K562 (cell line): ENCODE results near the gene PFN2. TPM values are rescaled to one million over a fixed set of nuclear protein-coding genes. Genes with fewer than 3 reads are reported as not detected.

Experiments
- ATAC-seq: fragments of 200-7000 bp; cut with Tn5 transposase; 3 replicates; pipeline ENCODE4 v1.9.1; 2020; ENCODE audit warnings: moderate library complexity
- Bru-seq: library from RNA; stranded (reverse); fragments of 400-500 nt; gene quantifications from one replicate; lab custom pipeline; 2021; lab: Mats Ljungman, UMichigan
- BruChase-seq, 2 experiments: library from RNA; stranded (reverse); fragments of 400-500 nt; gene quantifications; one replicate each; lab custom pipeline; 2021; lab: Mats Ljungman, UMichigan
- BruUV-seq: library from RNA; stranded (reverse); fragments of 400-500 nt; replicated peaks from 2 replicates; lab custom pipeline; 2021; lab: Mats Ljungman, UMichigan
- CTCF ChIA-PET: fragments of 300-600 bp; formaldehyde crosslinking; extraction: SDS; loops from one replicate; lab custom pipeline; 2021; ENCODE audit warnings: low intra/inter-chr PET ratio; lab: Yijun Ruan, JAX
- POLR2A ChIA-PET: fragments of 300-600, 350-650 bp; sonication (Branson Sonifier 250); formaldehyde crosslinking; extraction: SDS; loops from one replicate; lab custom pipeline; 2021; ENCODE audit warnings: antibody characterized with exemption, inconsistent platforms; lab: Yijun Ruan, JAX
- DNase-seq, 4 experiments: peaks; one replicate each; pipeline versions ENCODE4 v3.0.0 to v3.0.0-alpha.2; 2011 to 2018; ENCODE audit warnings: low spot score in 3 of 4, mixed read lengths in 3 of 4; ENCODE audit errors: extremely low read depth in 1 of 4
- FAIRE-seq: peaks from 2 replicates; lab custom pipeline; 2011; peaks lifted over from hg19 to GRCh38; lab: Jason Lieb, UNC
- H2AFZ ChIP-seq: 2 replicates; pipeline ENCODE4 v1.6.0; 2011; ENCODE audit warnings: low read depth, low read length, control low read depth, inconsistent platforms
- H3K27ac ChIP-seq: fragments of 200-600 bp; 3 replicates; pipeline ENCODE4 v1.8.0; 2011; ENCODE audit warnings: low read depth, mild to moderate bottlenecking, control low read depth, inconsistent platforms, low read length, moderate library complexity, mixed read lengths; ENCODE audit errors: extremely low read depth
- H3K27me3 ChIP-seq, 2 experiments: fragments of 300-600 bp in 1 of 2; 2 replicates in 1 of 2; 3 replicates in 1 of 2; pipeline versions ENCODE4 v1.6.0 to v1.8.0; 2011; ENCODE audit warnings: inconsistent platforms in 2 of 2, low read length in 2 of 2, mild to moderate bottlenecking in 1 of 2, mixed read lengths in 1 of 2, moderate library complexity in 1 of 2; ENCODE audit not compliant: control insufficient read depth in 2 of 2, insufficient read depth in 2 of 2
- H3K36me3 ChIP-seq: fragments of 300-600 bp; 3 replicates; pipeline ENCODE4 v1.8.0; 2011; ENCODE audit warnings: mild to moderate bottlenecking, low read length, inconsistent platforms; ENCODE audit not compliant: control insufficient read depth, insufficient read depth
- H3K4me1 ChIP-seq, 2 experiments: fragments of 200-600 bp in 1 of 2; replicated peaks in 1 of 2; 2 replicates in 1 of 2; 3 replicates in 1 of 2; pipeline versions ENCODE4 v1.5.1 to v1.8.0; 2011; ENCODE audit warnings: inconsistent platforms in 2 of 2, low read length in 2 of 2, mild to moderate bottlenecking in 1 of 2, mixed read lengths in 1 of 2, moderate library complexity in 1 of 2; ENCODE audit not compliant: control insufficient read depth in 2 of 2, insufficient read depth in 2 of 2
- H3K4me2 ChIP-seq: 2 replicates; pipeline ENCODE4 v1.6.1; 2011; ENCODE audit warnings: low read length, control low read depth, inconsistent platforms, mixed read lengths; ENCODE audit not compliant: insufficient read depth
- H3K4me3 ChIP-seq: fragments of 200-600 bp; sonication (generic), shearing (Covaris generic); 2 replicates; pipeline ENCODE4 v1.5.1; 2016; ENCODE audit warnings: control low read depth, inconsistent platforms
- H3K79me2 ChIP-seq: fragments of 200-600 bp; 3 replicates; pipeline ENCODE4 v1.8.0; 2011; ENCODE audit warnings: low read length, inconsistent platforms; ENCODE audit not compliant: control insufficient read depth, insufficient read depth
- H3K9ac ChIP-seq, 2 experiments: 2 replicates each; pipeline versions ENCODE4 v1.6.0 to v1.6.1; 2011; ENCODE audit warnings: low read depth in 2 of 2, low read length in 2 of 2, control low read depth in 1 of 2, inconsistent platforms in 1 of 2, mild to moderate bottlenecking in 1 of 2, mixed read lengths in 1 of 2; ENCODE audit not compliant: insufficient read depth in 1 of 2
- H3K9me1 ChIP-seq: one replicate; pipeline ENCODE4 v1.6.0; 2011; ENCODE audit warnings: inconsistent platforms, mild to moderate bottlenecking, low read length, moderate library complexity; ENCODE audit not compliant: control insufficient read depth, insufficient read depth
- H3K9me3 ChIP-seq: replicated peaks from 2 replicates; pipeline ENCODE4 v1.5.1; 2011; ENCODE audit warnings: low read depth, low read length, inconsistent platforms; ENCODE audit not compliant: control insufficient read depth, insufficient read depth
- H4K20me1 ChIP-seq: replicated peaks from 2 replicates; pipeline ENCODE4 v1.6.1; 2011; ENCODE audit warnings: low read length, inconsistent platforms, mixed read lengths; ENCODE audit not compliant: control insufficient read depth, insufficient read depth
- CBFA2T2 ChIP-seq: fragments of 450-650 bp; conservative IDR thresholded peaks from 2 replicates; pipeline ENCODE4 v1.6.1; 2017; ENCODE audit warnings: mild to moderate bottlenecking
- GATAD2B ChIP-seq: fragments of 450-650 bp; IDR thresholded peaks from 2 replicates; pipeline ENCODE4 v1.6.1; 2017; ENCODE audit warnings: mild to moderate bottlenecking, borderline replicate concordance
- HIVEP1 ChIP-seq: fragments of 250-450 bp; sonication (Bioruptor Pico); IDR thresholded peaks from 2 replicates; pipeline ENCODE4 v1.4.0; 2020; ENCODE audit warnings: mild to moderate bottlenecking
- KAT2B ChIP-seq: IDR thresholded peaks from one replicate; pipeline ENCODE4 v1.6.1; 2012; ENCODE audit warnings: low read depth, mild to moderate bottlenecking, control low read depth, inconsistent platforms, low read length, moderate library complexity
- L3MBTL2 ChIP-seq: fragments of 450-650 bp; IDR thresholded peaks from 2 replicates; pipeline ENCODE4 v1.6.1; 2016; ENCODE audit warnings: mild to moderate bottlenecking, moderate library complexity
- MAZ ChIP-seq, 2 experiments: fragments of 450-650 bp in 1 of 2; sonication (generic) in 1 of 2; formaldehyde crosslinking; IDR thresholded peaks in 1 of 2; conservative IDR thresholded peaks in 1 of 2; 2 replicates each; pipeline versions ENCODE4 v1.4.0 to v1.5.0; 2020; ENCODE audit warnings: mild to moderate bottlenecking in 1 of 2, missing genetic modification reagents in 1 of 2
- NRF1 ChIP-seq, 2 experiments: fragments of 450-650 bp; IDR thresholded peaks in 1 of 2; conservative IDR thresholded peaks in 1 of 2; 2 replicates each; pipeline ENCODE4 v1.6.1; 2014; ENCODE audit warnings: mild to moderate bottlenecking in 2 of 2
- POLR2G ChIP-seq: fragments of 200-400 bp; formaldehyde crosslinking; IDR thresholded peaks from 2 replicates; pipeline ENCODE4 v1.6.1; 2017; ENCODE audit warnings: low read depth, mild to moderate bottlenecking, antibody characterized with exemption, low read length, moderate library complexity
- RBM25 ChIP-seq: fragments of 200-400 bp; formaldehyde crosslinking; IDR thresholded peaks from 2 replicates; pipeline ENCODE4 v1.6.1; 2018; ENCODE audit warnings: low read length, low read depth, moderate library complexity; ENCODE audit not compliant: severe bottlenecking
- RCOR1 ChIP-seq, 2 experiments: IDR thresholded peaks; 2 replicates each; pipeline ENCODE4 v1.6.1; 2012; ENCODE audit warnings: low read depth in 2 of 2, low read length in 2 of 2, borderline replicate concordance in 1 of 2, improper control_type of control experiment in 1 of 2
- SIRT6 ChIP-seq: IDR thresholded peaks from one replicate; pipeline ENCODE4 v1.6.1; 2012; ENCODE audit warnings: low read depth, mild to moderate bottlenecking, control low read depth, inconsistent platforms, low read length, moderate library complexity
- ZNF584 ChIP-seq: fragments of 200-800 bp; sonication (Bioruptor generic); IDR thresholded peaks from 2 replicates; pipeline ENCODE4 v1.6.1; 2016; ENCODE audit warnings: low read depth, mild to moderate bottlenecking, missing genetic modification characterization, missing compliant biosample characterization
- ZNF77 ChIP-seq: fragments of 250-450 bp; sonication (Bioruptor Pico); IDR thresholded peaks from 2 replicates; pipeline ENCODE4 v1.5.0; 2020
- WGBS: fragments of 100-300 bp; shearing (Covaris generic); methylation state at CpG from one replicate; pipeline ENCODE4 v1.1.6; 2016; ENCODE audit warnings: low coverage, mixed read lengths; ENCODE audit not compliant: insufficient coverage; ENCODE audit errors: missing lambda C conversion rate; 5-methylcytosine and 5-hydroxymethylcytosine counted together
- in situ Hi-C: fragments of 300-500 bp; cut with MboI; formaldehyde crosslinking; loops from 4 replicates; pipeline ENCODE4 v1.15.0; 2018; ENCODE audit warnings: inconsistent platforms, mixed read lengths
- intact Hi-C: fragments of 100-400 bp; cut with micrococcal nuclease; formaldehyde crosslinking; loops from 2 replicates; pipeline ENCODE4 v1.14.2; 2022
- long read RNA-seq, 3 experiments: library from polyadenylated mRNA in 2 of 3; library from RNA in 1 of 3; unstranded in 2 of 3; stranded (forward) in 1 of 3; transcript quantifications; one replicate each; pipeline ENCODE4 v2.0.0, GENCODE V29; 2019 to 2022
- polyA minus RNA-seq, 3 experiments: library from RNA; depleted of rRNA, polyadenylated mRNA; stranded (reverse); fragments of >200 nt; gene quantifications; 2 replicates each; pipeline ENCODE4 v1.2.3, GENCODE V29; 2011
- polyA plus RNA-seq, 8 experiments: library from polyadenylated mRNA; depleted of rRNA in 4 of 8; stranded (reverse) in 5 of 8; unstranded in 3 of 8; fragments of >200 nt; fragmentation: Nextera tagmentation in 2 of 8; fragmentation: Illumina TruSeq in 1 of 8; extraction: Ambion mirVana in 2 of 8; extraction: Trizol in 1 of 8; gene quantifications; 2 replicates each; pipeline versions ENCODE4 v1.2.1 to v1.2.3, GENCODE V29; 2011 to 2014; ENCODE audit warnings: inconsistent platforms in 1 of 8, missing spikeins in 1 of 8
- total RNA-seq, 7 experiments: library from RNA; depleted of rRNA in 6 of 7; stranded (reverse); fragments of >200 nt in 6 of 7; fragmentation: Illumina TruSeq in 2 of 7; extraction: Trizol in 2 of 7; gene quantifications; 2 replicates each; pipeline versions ENCODE4 v1.2.1 to v1.2.3, GENCODE V29; 2011 to 2021; ENCODE audit warnings: low replicate concordance in 1 of 7
- TF ChIP-seq, protein P1 (sequence below), 2 experiments: fragments of 250-450 bp in 1 of 2; fragments of 450-650 bp in 1 of 2; sonication (Bioruptor Pico) in 1 of 2; IDR thresholded peaks; 2 replicates each; pipeline versions ENCODE4 v1.6.1 to v1.8.0; 2016 to 2021; ENCODE audit warnings: mild to moderate bottlenecking in 2 of 2, moderate library complexity in 2 of 2, missing compliant biosample characterization in 1 of 2, missing genetic modification characterization in 1 of 2
- TF ChIP-seq, protein P2 (sequence below): fragments of 250-450 bp; sonication (Bioruptor Pico); IDR thresholded peaks from 2 replicates; pipeline ENCODE4 v1.8.0; 2022; ENCODE audit warnings: moderate library complexity, mild to moderate bottlenecking, inconsistent platforms

The PFN2 gene, protein sequence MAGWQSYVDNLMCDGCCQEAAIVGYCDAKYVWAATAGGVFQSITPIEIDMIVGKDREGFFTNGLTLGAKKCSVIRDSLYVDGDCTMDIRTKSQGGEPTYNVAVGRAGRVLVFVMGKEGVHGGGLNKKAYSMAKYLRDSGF
- total RNA-seq (2011; cell fraction: chromatin; rRNA removed; ENCODE audit: low replicate concordance) = 0.21 and 0.39 TPM in 2 replicates
- not detected in 2 replicates for total RNA-seq (2011; cell fraction: nucleolus; rRNA removed)
- total RNA-seq (2011; cell fraction: nucleoplasm; rRNA removed) = 0.81 TPM in 1 of 2 replicates, not detected in the other
- total RNA-seq (2014; rRNA removed) = 0.32 and 0.53 TPM in 2 replicates
- total RNA-seq (2014; rRNA removed; fragmentation: Illumina TruSeq; extraction: Trizol) = 0.25 and 0.35 TPM in 2 replicates
- 0.19 and 0.29 TPM in 2 replicates for total RNA-seq (2015; rRNA removed; fragmentation: Illumina TruSeq; extraction: Trizol)
- 0.49 and 0.86 TPM in 2 replicates for total RNA-seq (2021)
- polyA plus RNA-seq (2011; rRNA removed) = 0.22 and 0.35 TPM in 2 replicates
- 0.12 and 0.19 TPM in 2 replicates for polyA plus RNA-seq (2011; cell fraction: cytosol; rRNA removed)
- polyA plus RNA-seq (2011; cell fraction: nucleus; rRNA removed) = 0.37 and 0.54 TPM in 2 replicates
- 0.29 and 0.33 TPM in 2 replicates for polyA plus RNA-seq (2012)
- polyA plus RNA-seq (2014; fragmentation: Illumina TruSeq; extraction: Trizol) = 0.14 and 0.43 TPM in 2 replicates
- under 1 TPM; 0.14 to 0.45 TPM for polyA plus RNA-seq (2014; fragmentation: Nextera tagmentation; extraction: Ambion mirVana)
- polyA plus RNA-seq (2014; rRNA removed) = 0.37 TPM in 1 of 2 replicates, not detected in the other
- polyA minus RNA-seq (2011; rRNA and poly(A)+ RNA removed) = 0.39 and 0.81 TPM in 2 replicates
- not detected in 2 replicates for polyA minus RNA-seq (2011; cell fraction: cytosol; rRNA and poly(A)+ RNA removed)
- 0.27 and 0.78 TPM in 2 replicates for polyA minus RNA-seq (2011; cell fraction: nucleus; rRNA and poly(A)+ RNA removed)
- Bru-seq, nascent RNA = percentile 16 among the genes with signal in this experiment
- BruChase-seq, experiment 1, labeled RNA remaining after a 2-hour chase = percentile 13 among the genes with signal in this experiment
- percentile 17 among the genes with signal in this experiment for BruChase-seq, experiment 2, labeled RNA remaining after a 6-hour chase
- long read RNA-seq, experiment 1, partial matches to known transcripts = 0 of 3 reads
- long read RNA-seq, experiment 1, other reads (novel, unspliced or antisense) = 3 of 3 reads
- long read RNA-seq, experiment 2, partial matches to known transcripts = 0 of 28 reads
- long read RNA-seq, experiment 2, other reads (novel, unspliced or antisense) = 28 of 28 reads
- long read RNA-seq, experiment 3, partial matches to known transcripts = 0 of 1 reads
- long read RNA-seq, experiment 3, other reads (novel, unspliced or antisense) = 0 of 1 reads

DNA sequence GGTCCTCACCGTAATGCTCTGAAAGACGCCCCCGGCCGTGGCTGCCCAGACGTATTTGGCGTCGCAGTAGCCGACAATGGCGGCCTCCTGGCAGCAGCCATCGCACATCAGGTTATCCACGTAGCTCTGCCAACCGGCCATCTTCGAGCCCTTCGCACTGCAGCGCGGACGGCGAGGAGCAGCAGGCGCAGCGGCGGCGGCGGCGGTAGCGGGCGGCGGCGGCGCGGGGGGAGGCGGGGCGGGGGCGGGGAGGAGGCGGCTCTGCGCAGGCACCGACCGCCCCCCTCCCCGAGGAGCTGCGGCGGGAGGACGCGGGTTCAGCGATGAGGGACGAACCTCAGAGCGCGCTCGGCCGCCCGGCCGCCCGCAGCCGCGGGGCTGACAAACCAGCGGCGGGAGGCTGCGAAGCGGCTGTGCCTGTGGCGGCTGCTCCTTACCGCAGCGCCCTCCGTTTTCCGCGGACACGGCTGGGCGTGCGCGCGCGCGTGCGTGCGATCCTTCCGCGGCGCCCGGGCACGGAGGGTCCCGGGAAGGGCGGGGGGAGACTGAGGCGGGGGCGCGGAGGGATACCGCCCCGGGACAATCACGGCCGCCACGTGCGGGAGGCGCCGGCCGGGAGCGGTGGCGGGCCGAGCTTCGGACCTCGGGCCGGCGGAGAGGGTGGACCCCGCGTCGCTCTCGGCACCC is at the start of gene PFN2:
TSS of gene PFN2 (minus strand) at position 180 of the 687 bp plus-strand sequence. CDS start at position 141, 39 bp downstream.
- BruUV-seq = no TSS peak
- no peaks in the 10 kb centered on the region for H3K9me3 ChIP-seq
- H2AFZ ChIP-seq = peak within 1 kb of the TSS; percentile 66
- peak within 1 kb of the TSS; percentile 45 for H3K4me3 ChIP-seq
- POLR2A ChIA-PET = interaction anchor here (0.6 kb wide), 1 partner anchor 120 kb away, joined by 3 read pairs; no protein-coding TSS in a partner anchor
- 5% methylated on average over 22 of the region's 102 CpGs for WGBS
- H3K9ac ChIP-seq = peak within 1 kb of the TSS in 1 of 2 experiments; percentile 84; a peak in 2 of 4 replicates
- H3K27me3 ChIP-seq = peaks cover 6 to 13% of the 10 kb centered on the region in 2 experiments; a peak in 3 of 5 replicates
- in situ Hi-C loops = loop anchor here (10.0 to 25.0 kb wide), 2 partner anchors 244 to 541 kb away; no protein-coding TSS in a partner anchor
- H3K36me3 ChIP-seq = no peaks in the 10 kb centered on the region
- H3K9me1 ChIP-seq = no peaks in the 10 kb centered on the region
- CTCF ChIA-PET = interaction anchor here (0.6 kb wide), 1 partner anchor 1211 kb away, joined by 3 read pairs; no protein-coding TSS in a partner anchor
- H3K4me1 ChIP-seq = peaks cover 0 to 18% of the 10 kb centered on the region in 2 experiments; a peak in 3 of 5 replicates
- H4K20me1 ChIP-seq = no peaks in the 10 kb centered on the region
- peak within 1 kb of the TSS; percentile 59; the same call in 1 of the 2 replicates for H3K4me2 ChIP-seq
- ATAC-seq (peak; percentile 84), FAIRE-seq (no peak), DNase-seq (peak; percentile 44 to 75 (median 63))
- no peaks in the 10 kb centered on the region for H3K79me2 ChIP-seq
- no peak within 1 kb of the TSS for H3K27ac ChIP-seq
- intact Hi-C loops = no loop called here
- TF ChIP-seq HIVEP1 (no peak), GATAD2B (no peak), ZNF77 (CRISPR knock-in tag) (no peak), RBM25 (no peak), NRF1 (conservative IDR thresholded peaks at IDR 0.05 in 1 of 2, IDR thresholded peaks at IDR 0.05 in 1 of 2) (peak in 1 of 2 experiments; percentile 57; a peak in 2 of 4 replicates), SIRT6 (no peak), MAZ (CRISPR knock-in tag; conservative IDR thresholded peaks at IDR 0.05 in 1 of 2, IDR thresholded peaks at IDR 0.05 in 1 of 2) (no peak), L3MBTL2 (peak; percentile 57; the same call in 1 of the 2 replicates), POLR2G (0 out of 2 replicates have a peak, but pooled peaks have one; percentile 39), RCOR1 (IDR thresholded peaks at IDR 0.05; ENCODE audit: borderline replicate concordance in 1 of 2, low read depth in 2 of 2, low read length in 2 of 2) (no peak), ZNF584 (CRISPR knock-in tag) (no peak), KAT2B (no peak), CBFA2T2 (no peak)
- TF ChIP-seq, protein P1, sequence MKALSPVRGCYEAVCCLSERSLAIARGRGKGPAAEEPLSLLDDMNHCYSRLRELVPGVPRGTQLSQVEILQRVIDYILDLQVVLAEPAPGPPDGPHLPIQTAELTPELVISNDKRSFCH (CRISPR knock-in tag; IDR thresholded peaks at IDR 0.05) = no peak
- TF ChIP-seq, protein P1 (tag; IDR thresholded peaks at IDR 0.05) = no peak
- TF ChIP-seq, protein P2, sequence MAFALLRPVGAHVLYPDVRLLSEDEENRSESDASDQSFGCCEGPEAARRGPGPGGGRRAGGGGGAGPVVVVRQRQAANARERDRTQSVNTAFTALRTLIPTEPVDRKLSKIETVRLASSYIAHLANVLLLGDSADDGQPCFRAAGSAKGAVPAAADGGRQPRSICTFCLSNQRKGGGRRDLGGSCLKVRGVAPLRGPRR (CRISPR knock-in tag) = no peak
